ENCODE results near the gene GALNT7.

The GALNT7 gene

DNA sequence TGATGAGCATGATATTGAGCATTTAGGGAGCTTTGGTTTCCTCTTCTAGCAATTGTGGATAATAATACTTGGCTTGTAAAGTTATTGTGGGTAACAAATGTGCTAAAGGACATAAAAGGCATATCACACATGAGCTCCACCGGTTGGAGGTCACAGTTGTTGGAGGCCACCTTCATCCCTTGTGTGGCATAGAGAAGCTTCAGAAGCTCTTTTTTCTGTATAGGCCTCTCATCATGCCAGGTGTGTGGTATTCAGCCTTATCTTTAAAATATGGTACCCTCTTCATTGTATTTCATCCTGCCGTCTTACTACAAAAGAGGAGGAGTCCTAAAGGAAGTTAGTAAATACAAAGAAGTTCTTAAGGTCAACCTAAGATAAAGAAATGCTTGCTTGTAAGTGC is 99.1 kb downstream of the GALNT7 start:
- no peak for DNase-seq (ENCODE audit: low spot score)

GRCh38 chr4:173269280-173269679 is 100.7 kb downstream of the GALNT7 start:
- DNase-seq (ENCODE audit: low spot score): no peak

- no peak for DNase-seq (ENCODE audit: low spot score)
Observed at GRCh38 chr4:173270312-173271027, 101.9 kb downstream of the GALNT7 start.

DNA sequence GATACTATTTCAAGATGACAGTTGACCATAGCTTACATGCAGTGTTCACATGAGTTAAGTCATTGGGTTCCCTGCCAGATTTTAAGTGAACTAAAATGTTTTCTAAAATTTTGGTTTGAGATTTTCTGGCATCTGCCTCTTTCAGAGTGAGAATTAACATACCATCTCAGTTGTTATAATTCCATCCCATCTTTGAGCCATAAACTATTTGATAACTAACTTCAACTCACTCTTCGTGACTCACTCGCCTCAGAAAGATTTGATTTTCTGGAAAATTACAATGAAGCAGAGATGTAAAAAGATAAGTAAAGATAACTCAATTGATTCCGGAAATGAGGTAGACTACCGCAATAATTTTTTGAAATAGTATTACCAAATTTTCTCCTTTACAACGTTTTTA is 103.7 kb downstream of the GALNT7 start:
- DNase-seq (ENCODE audit: low spot score): no peak

DNA sequence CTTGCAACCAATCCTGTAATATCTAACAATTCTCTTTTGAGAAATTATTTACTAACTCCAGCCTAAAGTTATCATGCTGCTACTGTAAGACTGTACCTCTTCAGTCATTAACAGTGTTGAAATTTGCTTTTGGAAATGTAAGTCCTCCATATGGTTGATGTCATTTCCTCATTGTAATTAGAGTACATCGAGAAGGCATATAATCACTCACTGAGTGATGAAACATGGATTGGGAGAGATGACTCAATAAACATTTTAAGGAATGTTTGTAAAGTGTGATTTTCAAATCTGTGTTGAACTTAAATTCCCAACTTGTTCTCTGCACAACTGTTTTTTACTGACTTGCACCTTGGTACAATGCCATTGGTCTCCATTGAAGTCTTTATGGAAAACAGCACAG is 104.4 kb downstream of the GALNT7 start:
- DNase-seq (ENCODE audit: low spot score): no peak

DNA sequence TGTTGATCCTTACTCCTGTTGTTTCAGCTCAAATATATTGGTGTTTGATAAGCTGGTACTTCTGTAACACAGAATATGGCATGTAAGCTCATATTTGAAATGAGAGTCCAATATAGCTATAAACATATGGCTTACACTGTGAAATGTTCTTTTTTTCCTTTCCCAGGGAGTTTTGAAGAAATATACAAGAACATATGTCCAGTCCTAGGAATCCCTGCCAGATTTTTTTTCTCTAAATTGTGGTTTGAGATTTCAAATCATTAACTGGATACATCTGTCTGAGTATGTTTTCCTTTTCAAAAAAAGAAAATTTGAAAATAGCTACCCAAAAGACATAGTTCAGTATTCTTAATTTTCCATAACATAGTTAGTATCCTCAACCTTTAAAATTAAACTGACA is 105.3 kb downstream of the GALNT7 start:
- no peak for DNase-seq (ENCODE audit: low spot score)

GRCh38 chr4:173274744-173275143 is 106.1 kb downstream of the GALNT7 start:
- DNase-seq (ENCODE audit: low spot score): no peak

DNA sequence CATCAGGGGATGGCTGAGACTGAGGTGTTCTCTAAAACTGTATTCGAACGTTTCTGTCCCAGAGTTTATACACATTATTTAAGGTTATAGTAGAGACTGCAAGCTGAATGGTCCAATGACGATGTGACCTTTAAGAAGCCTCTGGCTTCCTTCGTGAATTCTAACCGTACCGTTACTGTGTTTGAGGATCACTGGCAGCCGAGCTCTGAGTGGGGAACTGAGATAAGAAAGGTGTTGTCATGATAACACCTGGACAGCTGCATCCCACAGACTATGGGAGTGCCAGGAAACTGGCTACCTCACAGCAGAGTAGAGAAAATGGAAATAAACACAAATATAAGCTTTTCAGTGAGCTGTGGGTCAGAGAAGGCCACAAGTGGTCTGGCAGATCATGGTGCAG is 106.5 kb downstream of the GALNT7 start:
- DNase-seq (ENCODE audit: low spot score): no peak

GRCh38 chr4:173277340-173277739 is 108.7 kb downstream of the GALNT7 start:
- no peak for DNase-seq (ENCODE audit: low spot score)

GRCh38 chr4:173280998-173281397 is 112.4 kb downstream of the GALNT7 start:
- DNase-seq (ENCODE audit: low spot score): no peak

DNA sequence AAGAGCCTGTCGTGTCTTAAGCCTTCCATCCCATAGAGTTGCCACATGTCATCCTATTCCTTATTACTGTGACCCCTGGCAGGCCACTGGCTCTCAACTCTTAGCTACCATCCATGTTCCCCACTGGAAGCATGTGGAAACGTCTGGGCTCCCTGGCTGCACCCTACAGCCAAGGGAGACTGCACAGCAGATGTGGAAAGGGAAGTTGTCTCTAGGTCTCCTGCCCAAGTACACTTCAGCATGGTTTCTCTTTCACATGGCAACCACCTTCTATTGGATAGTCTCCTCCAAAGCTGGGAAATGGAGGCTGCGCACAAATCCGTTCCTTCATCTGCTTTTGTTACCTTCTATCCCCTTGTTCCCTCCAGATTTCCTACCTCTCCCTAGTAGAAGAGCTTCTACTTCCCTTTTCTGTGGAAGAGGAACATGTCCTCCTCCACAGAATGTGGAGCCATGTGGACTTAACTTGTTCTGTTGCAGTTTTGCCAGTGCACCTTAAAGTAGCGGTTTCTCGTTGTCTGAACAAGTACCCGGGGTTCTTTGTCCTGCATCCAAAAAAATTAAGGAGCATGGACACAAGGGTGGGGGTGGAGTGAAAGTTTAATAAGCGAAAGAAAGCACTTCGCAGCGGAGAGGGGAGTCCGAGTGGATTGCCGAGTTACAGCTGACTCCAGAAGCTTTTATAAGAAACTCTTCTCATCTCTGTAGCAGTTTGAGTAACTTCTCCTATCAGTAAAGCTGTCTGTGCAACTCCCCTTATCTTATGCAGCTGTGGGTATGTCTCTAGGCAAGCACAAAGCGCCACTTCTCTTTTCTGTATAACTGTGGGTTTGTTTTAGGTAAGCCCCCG is 113.0 kb downstream of the GALNT7 start:
- DNase-seq (ENCODE audit: low spot score): no peak

GRCh38 chr4:173282256-173282562 is 113.6 kb downstream of the GALNT7 start:
- DNase-seq (ENCODE audit: low spot score): no peak

GRCh38 chr4:173282626-173283025 is 114.0 kb downstream of the GALNT7 start:
- DNase-seq (ENCODE audit: low spot score): no peak

GRCh38 chr4:173284463-173284862 is 115.9 kb downstream of the GALNT7 start:
- DNase-seq (ENCODE audit: low spot score): no peak

DNA sequence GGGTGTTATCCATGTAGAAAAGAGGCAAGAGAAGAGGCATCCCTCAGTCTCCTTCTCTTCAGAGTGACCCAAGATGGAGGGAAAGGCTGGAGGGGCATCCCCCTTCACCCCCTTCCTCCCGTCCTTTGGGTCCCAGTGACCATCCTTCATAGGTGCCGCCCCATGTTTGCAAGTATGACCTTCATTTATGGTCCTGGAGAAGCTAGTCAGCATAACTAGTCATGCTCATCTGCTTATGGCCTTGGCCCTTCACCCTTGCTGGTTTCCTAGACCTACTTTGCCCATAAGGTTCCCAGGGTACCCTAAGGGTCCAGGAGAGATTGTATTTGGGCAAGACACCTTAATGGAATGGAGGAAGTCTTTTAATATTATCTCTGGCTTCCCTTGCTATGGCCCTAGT is 118.9 kb downstream of the GALNT7 start:
- DNase-seq (ENCODE audit: low spot score): no peak

- DNase-seq (ENCODE audit: low spot score): peak; percentile 69
Observed at GRCh38 chr4:173288296-173288695, 119.7 kb downstream of the GALNT7 start.

- peak; percentile 16 for DNase-seq (ENCODE audit: low spot score)
Observed at GRCh38 chr4:173288698-173289352, 120.2 kb downstream of the GALNT7 start.

- DNase-seq (ENCODE audit: low spot score): peak; percentile 9
Observed at GRCh38 chr4:173289353-173289727, 120.7 kb downstream of the GALNT7 start.

GRCh38 chr4:173291899-173292298 is 123.3 kb downstream of the GALNT7 start:
- DNase-seq (ENCODE audit: low spot score): no peak

DNA sequence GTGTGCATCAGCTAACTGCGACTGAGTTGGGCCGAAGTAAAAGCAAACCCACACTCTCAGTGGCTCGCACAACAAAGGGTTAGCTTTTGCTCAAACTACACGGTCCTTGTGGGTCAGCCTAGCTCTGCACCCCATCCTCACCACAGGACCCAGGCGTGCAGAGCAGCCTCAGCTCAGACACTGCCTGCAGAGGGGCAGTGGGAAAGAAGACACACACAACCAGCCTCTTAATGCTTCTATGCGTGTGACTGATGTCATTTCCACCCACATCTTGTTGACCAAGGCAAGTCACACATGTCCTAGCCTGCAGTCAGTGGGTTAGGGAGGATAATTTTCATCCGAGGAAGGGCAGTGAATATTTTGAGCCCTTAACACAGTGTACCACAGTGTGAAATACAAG is 125.1 kb downstream of the GALNT7 start:
- no peak for DNase-seq (ENCODE audit: low spot score)

- no peak for DNase-seq (ENCODE audit: low spot score)
Observed at GRCh38 chr4:173294444-173294843, 125.8 kb downstream of the GALNT7 start.

DNA sequence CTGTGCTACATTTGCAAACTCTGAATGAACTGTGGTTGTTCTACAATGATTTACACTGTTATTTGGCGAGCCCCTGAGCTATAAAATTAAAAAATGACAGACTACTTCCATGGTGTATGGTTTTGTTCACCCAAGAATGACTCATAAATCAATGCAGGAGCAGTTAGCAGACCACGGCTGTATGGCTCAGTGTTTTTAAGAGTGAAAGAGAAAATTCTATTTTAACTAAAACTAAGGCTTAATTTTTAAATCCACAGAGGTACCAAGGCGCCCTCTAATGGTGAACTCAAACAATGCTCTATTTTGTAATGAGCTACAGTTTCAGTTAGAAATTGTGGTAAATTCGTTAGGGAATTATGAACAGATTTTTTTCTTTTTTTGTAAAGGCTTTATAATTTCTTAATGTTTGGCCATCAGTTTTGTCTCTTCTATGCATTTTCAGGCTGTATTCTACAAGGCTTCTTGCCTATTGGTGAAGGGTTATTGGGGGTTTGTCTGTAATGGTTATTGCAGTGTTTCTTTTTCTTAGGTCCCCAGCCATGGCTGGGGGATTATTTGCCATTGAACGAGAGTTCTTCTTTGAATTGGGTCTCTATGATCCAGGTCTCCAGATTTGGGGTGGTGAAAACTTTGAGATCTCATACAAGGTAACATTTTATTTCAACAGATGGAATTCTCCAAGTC is 133.0 kb downstream of the GALNT7 start:
- DNase-seq (ENCODE audit: low spot score): peak; percentile 33

GRCh38 chr4:173307778-173308177 is 139.2 kb downstream of the GALNT7 start:
- DNase-seq (ENCODE audit: low spot score): no peak

Data from activated CD4-positive, alpha-beta T cell treated with anti-CD3 and anti-CD28 coated beads, Interleukin-2, Interleukin-4, amounts not matched to agents 100 ng/mL and 50 ng/mL, durations not matched to agents 16 hours and 8 hours (primary cell).